ENCODE measurements around the gene ITGB3.

DNA sequence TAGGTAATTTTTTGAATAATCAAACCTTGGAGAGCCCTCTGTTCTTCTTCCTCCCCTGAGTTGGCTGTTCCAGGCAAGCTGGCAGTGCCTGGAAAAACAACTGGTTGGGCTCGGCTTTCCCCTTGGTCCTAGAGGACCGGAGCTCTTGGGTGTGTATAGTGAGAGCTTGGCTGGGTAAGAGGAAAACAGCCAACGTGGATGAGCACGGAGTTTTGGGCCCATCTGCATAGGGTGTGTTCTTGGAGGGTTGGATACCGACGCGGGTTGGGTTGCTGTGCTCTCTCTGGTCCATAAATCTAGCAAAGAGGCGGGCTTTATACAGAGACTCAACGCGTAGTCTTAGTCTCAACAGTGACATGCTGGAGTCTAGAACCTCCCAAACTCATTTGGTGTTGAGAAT, 23.2 kb downstream of the ITGB3 start:
- TF ChIP-seq POLR2A (IDR thresholded peaks at IDR 0.05; ENCODE audit: low read length) (no peak), GATA1 (IDR thresholded peaks at IDR 0.05; ENCODE audit: low read depth, low read length) (no peak)
